Stimulated activated CD4-positive, alpha-beta T cell treated with anti-CD3 and anti-CD28 coated beads, Interleukin-12 subunit alpha, Interleukin-12 subunit beta, amount 100 ng/mL, for 4 hours (primary cell): ENCODE results near the gene ST6GAL2.

Experiments used
- DNase-seq: peaks from one replicate; pipeline ENCODE4 v3.0.0-alpha.2; 2020

Gene ST6GAL2, protein sequence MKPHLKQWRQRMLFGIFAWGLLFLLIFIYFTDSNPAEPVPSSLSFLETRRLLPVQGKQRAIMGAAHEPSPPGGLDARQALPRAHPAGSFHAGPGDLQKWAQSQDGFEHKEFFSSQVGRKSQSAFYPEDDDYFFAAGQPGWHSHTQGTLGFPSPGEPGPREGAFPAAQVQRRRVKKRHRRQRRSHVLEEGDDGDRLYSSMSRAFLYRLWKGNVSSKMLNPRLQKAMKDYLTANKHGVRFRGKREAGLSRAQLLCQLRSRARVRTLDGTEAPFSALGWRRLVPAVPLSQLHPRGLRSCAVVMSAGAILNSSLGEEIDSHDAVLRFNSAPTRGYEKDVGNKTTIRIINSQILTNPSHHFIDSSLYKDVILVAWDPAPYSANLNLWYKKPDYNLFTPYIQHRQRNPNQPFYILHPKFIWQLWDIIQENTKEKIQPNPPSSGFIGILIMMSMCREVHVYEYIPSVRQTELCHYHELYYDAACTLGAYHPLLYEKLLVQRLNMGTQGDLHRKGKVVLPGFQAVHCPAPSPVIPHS

DNA sequence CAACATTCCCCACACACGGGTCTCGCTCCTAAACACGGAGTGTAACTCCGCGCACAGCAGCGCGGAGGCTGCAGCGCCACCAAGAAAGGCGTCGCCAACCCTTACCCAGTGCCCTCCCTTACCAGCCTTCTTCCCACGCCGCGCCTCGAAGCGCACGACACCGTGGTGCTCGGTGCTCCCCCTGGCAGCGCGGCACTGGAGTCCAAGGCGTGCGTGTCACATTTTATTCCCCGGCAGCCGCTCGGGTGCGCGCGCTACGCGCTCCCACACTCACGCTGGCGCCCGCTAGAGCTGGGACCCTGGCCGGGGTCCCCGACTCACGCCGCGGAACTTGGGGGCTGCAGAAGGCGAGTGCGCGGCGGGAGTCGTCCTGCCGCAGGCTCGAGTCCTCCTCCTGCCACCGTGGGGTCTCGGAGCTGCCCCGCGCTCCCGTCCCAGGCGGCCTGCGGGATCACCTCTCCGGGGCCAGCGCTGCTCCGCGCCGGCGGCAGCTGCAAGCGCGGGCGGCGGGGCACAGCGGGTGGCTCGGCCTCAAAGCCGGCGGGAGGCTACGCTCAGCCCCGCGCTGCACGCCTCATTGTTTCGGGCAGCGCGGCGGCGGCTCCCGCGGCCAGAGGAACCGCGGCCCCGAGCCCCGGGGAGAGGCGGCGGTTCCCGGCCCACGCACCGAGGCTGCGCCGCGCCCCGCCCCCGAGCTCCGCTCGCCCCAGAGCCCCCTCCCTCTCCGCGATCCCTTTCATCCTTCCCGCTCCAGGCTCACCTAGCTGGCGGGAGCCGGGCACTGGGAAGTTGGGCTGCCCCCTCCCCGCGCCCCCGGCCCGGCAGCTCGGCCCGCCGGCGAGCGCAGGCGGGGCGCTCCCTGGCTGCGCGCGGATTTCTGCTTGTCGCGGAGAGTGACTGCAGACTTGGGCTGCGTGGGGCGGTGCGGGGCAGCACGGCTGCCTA lies at the start of gene ST6GAL2:
TSS of gene ST6GAL2 (minus strand) at position 197 of the 945 bp plus-strand sequence. CDS start 42,190 bp downstream, outside the sequence.
- DNase-seq: no peak

DNA sequence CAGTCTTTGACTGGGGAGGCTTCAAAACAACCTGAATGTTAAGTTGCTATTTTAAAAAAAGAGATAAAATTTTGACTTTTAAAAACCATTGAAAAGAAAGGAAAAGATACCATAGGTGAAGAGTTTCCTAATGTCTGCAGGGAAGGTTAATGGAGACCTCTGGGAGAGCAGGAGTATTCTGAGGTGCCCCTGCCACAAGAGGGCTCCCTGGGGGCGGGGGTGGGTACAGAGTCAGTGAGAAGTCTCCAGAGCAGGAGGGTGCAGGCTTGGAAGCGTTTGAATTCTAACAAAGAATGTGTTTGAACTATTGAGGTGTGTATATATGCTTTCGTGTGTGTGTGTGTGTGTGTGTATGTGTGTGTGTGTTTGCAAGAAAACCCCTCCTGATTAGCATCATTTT lies 46.7 kb upstream of the ST6GAL2 start:
- DNase-seq: no peak

DNA sequence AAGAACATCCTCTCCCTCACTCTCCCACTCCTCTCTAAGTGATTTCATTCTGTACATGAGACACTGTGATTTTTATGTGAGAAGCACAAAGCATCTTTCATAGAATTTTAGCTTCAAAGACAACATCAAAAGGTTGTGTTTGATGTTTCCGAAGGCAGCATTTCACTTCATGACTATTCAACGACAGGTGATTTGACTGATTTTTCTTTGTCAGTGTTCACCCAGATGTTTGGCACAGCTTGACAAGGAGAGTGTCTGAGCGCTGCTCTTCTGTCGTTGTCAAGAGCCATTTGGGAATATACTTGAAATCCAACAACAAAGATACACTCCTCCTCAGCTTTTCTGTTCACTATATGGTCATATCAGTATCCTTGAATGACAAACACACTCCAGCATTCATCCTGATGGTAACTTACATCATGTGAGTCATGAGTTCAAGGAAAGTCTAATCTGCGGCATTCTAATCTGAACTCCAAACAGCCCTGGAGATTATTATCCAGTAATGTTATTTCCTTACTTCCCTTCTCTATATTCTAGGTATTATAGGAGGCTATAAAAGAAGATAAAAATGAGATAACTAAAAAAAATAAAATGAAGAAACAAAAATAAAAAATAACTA lies 45.9 kb upstream of the ST6GAL2 start:
- no peak for DNase-seq

DNA sequence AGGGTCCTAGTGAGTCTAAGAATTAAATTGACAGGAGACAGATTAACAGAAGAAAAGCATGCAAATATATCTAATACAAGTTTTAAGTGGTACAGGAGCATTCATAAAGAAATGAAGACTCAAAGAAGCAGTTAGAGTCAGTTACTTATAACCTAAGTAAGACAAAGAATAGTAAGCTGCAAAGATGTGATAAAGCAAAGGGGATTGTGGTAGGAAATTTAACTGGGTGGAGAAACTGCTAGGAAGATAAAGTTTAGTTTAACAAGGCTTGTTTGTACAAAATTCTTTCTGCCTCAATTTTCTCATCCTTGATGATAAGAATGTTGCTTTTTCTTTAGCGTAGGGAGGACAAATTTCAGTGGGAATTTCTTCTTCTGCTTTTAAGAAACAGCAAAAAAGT lies 35.5 kb upstream of the ST6GAL2 start:
- no peak for DNase-seq

DNA sequence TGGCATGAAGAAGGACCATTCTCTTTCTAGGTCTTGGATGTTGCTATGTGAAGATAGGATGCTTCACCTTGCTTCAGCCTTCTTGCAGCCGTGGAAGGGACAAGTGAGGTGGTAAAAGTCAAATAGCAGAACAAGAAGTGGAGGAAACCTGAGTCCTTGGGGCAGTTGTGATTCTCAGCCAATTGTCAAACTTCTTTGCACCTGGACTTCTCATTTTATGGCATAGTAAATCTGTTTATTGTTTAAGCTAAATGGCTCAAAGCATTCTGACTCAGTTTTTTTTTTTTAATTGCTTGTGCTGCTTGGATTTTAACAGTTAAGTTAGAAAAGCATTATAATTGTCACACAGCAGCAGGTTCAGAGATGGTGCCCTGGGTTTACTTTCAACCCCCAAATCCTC lies 33.0 kb upstream of the ST6GAL2 start:
- no peak for DNase-seq

DNA sequence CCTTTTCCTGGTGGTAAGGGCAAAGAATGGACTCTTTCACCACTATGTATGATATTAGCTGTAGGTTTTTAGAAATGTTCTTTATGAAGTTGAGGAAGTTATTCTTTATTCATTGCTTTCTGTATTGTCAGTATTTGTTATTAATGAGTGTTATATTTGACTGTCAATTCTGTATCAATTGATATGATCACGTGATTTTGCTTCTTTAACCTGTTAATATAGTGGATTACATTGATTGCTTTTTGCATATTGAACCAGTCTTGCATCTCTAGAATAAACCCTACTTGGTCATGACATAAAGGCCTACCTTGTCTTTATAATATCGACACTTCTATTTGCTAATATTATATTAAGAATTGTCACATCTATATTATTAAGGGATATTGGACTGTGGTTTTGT lies 18.3 kb upstream of the ST6GAL2 start:
- DNase-seq: no peak

DNA sequence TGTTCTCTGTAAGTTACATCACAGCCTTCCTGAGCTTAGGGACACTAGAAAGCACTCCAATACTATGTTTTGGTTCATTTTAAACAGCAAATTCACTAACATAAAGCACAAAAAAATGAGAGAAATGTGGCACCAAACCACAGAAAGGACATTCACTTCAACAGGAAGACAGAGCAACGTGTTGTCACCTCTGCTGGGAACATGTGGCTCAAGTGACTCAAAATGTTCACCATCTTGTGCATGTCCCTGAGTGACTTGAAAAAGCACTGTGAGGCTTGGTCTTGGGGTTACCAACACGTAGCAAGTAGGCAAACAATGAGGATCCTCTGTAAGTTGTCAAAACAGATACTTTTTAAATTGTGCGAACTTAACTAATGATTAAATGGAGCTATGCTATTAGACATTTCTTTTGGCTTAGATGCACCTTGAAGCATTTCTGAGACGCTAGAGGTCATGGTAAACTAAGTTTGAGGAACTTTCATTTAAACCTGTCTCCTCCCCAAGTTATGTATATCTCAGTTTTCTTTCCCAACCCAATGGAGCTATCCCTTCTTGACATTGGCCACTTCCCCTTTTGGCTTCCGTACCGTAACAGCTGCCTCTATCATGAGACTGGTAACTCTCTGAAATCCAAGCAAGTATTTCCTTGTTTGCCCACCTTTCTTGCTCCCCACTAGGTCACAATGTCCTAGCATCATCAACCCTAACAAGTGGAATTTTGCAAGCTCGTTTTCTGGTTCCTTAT lies 14.0 kb upstream of the ST6GAL2 start:
- no peak for DNase-seq

DNA sequence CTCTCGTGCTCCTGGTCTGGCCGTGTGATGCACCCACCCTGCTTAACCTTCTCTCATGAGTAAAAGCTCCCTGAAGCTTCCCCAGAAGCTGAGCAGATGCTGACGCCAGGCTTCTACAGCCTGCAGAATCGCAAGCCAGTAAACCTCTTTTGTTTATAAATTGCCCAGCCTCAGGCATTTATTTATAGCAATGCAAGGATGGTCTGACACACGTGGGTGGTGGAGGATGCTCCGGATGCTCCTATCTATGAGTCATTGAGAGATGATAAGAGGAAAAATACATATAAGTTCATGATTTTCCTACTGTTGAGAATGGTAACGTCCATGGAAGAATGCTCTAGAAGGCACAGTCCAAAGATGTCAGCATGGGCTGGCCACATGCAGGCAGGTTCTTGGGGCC lies 8.6 kb upstream of the ST6GAL2 start:
- no peak for DNase-seq

DNA sequence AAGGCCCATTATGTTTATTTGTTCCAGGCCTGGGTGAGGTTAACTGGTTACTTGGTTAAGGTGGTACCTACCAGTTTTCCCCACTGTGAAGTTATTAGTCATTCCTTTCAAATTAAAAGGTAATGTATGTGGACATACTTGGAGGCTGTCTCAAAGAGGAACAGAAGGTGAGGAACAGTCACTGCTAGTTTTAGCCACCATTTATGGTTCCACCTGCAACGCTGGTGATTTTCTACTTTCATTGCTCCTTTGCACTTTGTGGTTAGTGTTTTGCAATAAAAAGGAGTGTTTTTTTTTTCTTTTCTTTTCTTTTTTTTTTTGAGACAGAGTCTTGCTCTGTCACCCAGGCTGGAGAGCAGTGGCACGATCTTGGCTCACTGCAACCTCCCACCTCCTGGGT lies 6.1 kb upstream of the ST6GAL2 start:
- DNase-seq: no peak

DNA sequence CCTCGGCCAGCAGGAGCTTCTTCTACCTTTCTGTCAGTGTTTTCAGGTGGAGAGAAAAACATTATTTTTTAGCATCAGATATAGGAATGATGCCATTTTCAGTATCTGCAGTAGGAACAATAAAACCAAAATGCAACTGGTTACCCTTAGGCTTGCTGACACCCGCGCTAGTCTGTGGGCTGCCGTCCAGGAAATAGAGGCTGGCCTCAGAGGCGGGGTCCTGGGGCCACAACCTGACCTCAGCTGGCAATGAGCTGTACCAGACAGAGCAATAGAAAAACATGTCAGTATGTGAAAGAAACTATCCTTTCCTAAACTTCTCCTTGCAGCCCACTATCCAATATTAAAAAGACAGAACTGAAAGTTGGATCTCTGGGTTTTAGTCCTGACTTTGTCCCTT lies 4.6 kb upstream of the ST6GAL2 start:
- DNase-seq: no peak

DNA sequence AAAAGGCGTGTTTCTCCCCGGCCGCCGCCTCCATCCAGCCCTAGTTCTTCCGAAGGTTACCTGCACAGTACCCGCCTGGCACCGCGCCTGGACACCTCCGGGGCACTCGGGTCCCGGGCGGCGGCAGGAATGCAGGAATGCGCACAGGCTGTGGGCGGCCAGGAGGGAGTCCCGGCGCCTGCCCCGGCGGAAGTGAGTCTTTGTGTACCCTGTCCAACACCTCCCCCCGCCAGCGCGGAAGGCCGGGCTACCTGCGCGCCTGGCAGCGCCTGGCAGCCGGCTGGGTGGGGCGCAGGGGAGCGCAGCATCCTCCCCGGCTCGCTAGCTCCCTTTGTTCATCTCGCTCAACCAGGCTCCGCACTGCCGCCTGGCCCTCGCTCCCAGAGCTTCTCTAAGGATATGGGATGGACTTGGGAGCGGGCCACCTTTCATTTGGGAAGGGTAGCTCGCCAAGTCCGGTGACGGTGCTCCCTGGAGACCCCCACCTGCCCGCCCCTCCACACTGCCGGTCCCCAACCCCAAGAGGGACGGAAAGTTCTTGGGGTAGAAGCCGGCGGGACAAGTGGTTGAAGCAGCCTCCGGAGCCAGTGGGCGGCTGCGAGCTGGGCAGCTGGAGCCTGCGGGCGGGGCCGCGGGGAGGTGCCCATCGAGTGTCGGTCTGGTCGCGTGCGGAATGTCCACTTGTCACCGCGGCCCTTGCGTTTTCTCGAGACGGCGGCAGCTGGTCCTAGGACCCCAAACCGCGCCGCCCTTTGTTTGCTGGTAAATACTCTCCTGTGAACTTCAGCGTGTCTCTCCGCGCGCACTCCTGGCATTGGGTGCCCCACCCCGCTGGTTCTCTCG lies 1.2 kb upstream of the ST6GAL2 start:
- no peak for DNase-seq

DNA sequence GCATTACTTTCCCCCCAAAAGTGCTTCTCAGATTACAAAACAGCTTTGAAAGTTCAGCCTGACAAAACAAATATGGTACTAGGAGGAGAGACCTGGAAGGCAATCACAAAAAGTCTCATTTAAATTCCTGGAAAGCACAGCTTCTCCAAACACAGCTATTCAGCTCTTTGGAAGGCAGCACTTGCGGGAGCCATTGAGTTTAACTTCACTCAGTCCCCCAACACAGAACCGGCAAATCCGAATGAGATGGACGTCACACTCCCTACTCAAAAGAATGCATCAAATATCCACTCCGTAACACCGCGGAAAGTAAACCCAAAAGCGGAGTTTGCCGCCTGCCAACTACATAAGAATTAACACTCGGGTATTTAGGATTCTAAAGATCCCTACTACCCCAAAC lies 638 bp downstream of the ST6GAL2 start:
- no peak for DNase-seq

DNA sequence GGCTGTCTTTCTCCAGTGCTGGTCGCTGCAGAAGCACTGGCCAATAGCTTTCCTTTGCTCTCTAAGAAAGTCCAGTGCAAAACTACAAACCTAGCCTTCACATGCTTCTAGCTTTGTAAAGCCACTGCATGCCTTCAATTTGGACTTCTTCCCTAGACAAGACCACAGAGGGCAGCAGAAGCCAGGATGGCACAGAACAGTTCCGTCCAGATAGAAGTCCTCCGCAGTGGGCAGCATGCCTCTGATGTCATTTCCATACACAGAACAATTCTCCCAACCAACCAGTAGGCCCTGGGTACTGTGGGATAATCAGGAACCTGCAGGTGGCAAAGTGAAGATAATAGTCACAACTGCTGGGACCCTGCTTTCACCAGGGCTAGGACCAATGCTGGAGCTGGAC lies 3.3 kb downstream of the ST6GAL2 start:
- DNase-seq: no peak

DNA sequence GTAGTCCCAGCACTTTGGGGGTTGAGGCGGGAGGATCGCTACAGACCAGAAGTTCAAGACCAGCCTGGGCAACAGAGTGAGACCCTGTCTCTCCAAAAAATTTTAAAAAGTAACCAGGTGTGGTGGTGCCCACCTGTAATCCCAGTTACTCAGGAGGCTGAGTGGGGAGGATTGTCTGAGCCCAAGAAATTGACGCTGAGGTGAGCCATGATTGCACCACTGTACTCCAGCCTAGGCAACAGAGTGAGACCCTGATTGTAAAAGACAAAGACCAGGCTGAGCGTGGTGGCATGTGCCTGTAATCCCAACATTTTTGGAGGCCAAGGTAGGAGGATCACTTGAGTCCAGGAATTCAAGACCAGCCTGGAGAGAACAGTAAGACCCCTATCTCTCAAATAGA lies 7.8 kb downstream of the ST6GAL2 start:
- DNase-seq: no peak

DNA sequence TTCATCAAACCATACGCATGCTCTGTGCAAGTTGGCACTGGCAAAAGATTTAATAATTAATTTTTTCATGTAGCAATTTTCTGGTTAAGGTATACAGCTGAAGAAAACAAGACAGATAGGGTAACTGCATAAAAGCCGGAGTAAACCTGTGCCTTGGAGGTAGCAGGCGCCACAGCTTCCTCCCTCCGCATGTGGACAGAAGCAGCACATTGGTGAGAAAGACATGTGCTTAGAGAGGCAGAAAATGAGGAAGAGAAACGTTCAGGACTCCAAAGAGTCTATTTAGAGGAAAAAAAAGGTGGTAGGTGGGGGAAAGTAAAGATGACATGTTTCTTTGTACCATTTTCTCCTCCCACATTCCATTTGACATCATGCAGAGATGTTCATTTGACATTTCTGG lies 9.3 kb downstream of the ST6GAL2 start:
- DNase-seq: no peak

DNA sequence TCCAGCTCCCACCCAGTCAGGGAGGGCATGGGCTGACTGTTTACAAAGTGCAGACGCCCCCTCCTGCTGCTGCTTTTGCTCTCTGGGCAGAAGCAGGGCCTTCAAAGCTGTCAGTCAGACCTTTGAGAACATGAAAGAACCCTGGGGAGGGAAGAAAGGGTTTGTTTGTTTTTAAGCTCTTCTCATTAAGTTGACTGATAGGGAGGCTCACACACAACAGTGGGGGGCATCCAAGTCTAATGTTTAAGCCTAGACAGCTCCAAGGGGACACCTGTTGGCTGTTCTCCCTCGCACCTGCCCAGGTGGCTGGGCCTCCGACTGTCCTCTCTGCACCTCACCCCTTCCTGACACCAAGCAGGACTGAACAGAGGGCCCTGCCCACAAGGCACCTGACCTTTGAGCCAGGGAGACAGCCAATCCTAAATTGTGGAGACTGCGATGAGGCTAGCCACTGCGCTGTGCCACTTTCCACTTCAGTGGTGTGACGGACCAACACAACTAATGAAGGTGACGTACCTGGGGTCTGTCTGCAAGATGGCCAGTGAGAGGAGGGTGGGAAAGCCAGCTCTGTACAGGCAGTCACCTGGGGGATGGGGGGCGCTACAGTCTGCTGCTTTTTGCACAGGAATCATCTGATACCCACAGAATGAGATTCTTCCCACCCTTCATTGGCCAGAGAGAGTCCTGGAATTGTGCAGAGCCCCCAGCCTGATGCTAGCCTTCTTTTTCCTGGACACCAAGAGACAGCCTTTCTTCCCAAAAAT lies 16.3 kb downstream of the ST6GAL2 start:
- DNase-seq: no peak

DNA sequence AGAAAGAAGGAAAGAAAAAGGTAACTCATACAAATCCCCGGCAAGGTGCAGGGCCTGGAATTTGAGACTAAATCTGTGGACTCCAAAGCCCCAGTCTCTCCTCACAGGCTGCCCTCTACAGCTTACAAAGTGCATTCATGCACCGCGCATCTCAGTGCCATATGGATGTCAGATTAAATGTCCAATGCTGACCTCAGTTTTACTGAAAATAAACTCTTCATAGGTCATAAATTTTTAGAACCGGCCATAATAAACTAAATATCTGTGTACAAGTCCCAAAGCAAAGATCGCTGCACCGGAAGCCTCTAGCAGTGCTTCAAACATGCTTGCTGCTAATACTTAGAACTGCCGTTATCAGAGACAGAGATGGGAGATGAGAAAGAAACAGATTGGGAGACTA lies 17.7 kb downstream of the ST6GAL2 start:
- DNase-seq: no peak

DNA sequence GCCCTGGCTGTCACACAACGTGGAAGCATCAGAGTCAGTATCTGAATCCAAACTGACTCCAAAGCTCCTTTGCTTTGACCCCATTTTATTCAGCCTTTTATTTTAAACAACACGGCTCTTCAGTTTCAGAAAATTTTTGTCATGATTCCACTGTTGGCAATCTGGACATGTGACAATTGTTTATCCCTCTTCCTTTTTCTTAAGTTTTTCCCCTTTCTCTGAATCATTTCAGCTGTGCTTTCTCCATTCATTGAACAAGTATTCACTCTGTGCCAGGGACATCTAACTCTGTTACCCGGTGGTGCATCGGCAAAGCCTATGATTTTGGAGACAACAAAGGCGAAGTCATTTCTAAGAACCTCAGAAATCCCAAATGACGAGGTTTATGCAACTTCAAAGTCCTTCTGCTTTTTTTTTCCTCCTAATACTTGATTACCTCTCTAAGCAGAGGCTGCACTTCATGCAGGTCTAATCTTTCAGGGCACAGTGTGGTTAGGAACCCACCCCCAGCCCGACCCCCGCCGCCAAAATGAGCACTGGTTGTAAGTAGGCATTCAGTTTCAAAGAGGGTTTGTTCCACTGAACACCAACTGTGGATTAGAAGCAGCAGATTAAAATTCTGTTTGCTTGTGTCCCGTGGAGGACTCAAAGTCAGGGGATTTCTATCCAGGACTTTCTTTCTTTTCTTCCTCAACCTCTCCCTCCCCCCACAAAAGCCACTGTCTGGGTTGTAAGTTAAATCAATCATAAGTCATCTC lies 18.6 kb downstream of the ST6GAL2 start:
- DNase-seq: no peak

DNA sequence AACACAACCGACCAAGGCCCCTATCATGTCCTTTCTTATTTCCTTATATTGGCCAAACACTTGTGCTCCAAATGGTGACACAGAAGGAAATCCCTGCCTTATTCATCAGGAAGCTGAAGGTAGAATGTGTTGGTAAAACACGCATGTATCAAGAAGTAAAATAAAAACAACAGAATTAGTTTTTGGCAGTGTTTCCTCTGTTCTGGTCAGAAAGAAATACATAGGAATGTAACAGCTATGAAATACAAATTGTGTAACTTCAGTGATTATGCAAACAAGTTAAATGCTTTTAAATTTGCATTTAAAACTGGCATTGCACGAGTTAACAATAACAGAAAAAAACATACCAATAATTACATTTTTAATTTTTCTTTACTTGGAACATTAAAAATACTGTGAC lies 19.3 kb downstream of the ST6GAL2 start:
- no peak for DNase-seq

DNA sequence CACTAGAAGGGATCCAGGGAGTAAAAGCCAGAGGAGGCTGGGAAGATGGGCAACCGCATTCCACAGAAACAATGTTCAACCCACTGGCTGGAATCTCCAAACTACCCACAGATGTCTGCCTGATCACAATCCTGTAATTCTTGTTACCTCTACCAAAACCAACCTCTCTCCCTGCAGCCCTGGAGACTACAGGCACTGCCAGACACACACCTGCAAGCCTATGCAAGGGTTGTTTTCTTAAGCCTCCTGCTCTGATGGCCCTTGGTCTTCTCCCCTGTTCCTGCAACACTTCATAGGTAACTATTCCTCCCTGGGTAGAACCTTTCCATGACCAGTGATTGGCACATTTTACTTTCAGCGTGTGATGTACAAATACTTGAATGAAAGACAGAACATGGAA lies 21.9 kb downstream of the ST6GAL2 start:
- no peak for DNase-seq
